Gastrocnemius medialis (tissue), 4 donors: ENCODE measurements around the gene DVL1.

Source experiments
- CTCF ChIP-seq, 5 experiments: fragments of 450-650 bp in 3 of 5; fragments of 200-600 bp in 2 of 5; sonication (generic) in 2 of 5; IDR thresholded peaks in 4 of 5; conservative IDR thresholded peaks in 1 of 5; 1 replicate in 4 of 5; 2 replicates in 1 of 5; pipeline ENCODE4 v1.5.1; 2016 to 2019; ENCODE audit warnings: antibody characterized with exemption in 5 of 5, mild to moderate bottlenecking in 3 of 5, moderate library complexity in 3 of 5
- POLR2A ChIP-seq, 2 donors: fragments of 450-650 bp; IDR thresholded peaks; one replicate each; pipeline ENCODE4 v1.6.1; 2017; ENCODE audit warnings: antibody characterized with exemption in 2 of 2, mild to moderate bottlenecking in 2 of 2, moderate library complexity in 2 of 2

DNA sequence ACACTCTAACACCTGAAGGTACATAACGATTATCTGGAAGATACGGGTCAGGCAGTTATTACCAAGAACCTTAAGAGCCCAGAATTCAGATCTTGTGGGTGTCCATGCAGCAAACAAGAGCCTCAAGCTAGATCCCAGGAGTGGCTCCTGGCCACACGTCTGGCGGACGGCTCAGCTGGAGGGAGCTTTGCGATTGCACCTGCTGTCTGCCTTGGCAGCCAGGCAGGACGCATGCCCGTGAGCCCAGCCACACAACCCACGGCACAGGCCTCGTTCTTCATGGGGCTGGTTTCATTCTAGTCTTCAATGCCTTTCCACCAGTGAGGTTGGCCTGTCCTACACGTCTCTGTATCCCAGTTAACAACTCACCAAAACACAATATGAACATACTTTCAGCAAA, 44.2 kb upstream of the DVL1 start:
- no peak for TF ChIP-seq CTCF (IDR thresholded peaks at IDR 0.05 in 4 of 5, conservative IDR thresholded peaks at IDR 0.05 in 1 of 5)
- no peak for TF ChIP-seq POLR2A (IDR thresholded peaks at IDR 0.05)
